Cardiac fibroblast (primary cell): ENCODE results near the gene AXDND1.

Experiments
- DNase-seq, 2 donors: peaks; one replicate each; pipeline versions ENCODE4 v3.0.0 to v3.0.0-alpha.2; 2010; ENCODE audit warnings: low read depth in 2 of 2
- H3K4me3 ChIP-seq, 2 donors: replicated peaks in 1 of 2; 1 replicate in 1 of 2; 2 replicates in 1 of 2; pipeline ENCODE4 v1.5.1; 2011; ENCODE audit warnings: low read depth in 2 of 2, low read length in 2 of 2, mild to moderate bottlenecking in 2 of 2, moderate library complexity in 1 of 2
- CTCF ChIP-seq: IDR thresholded peaks from one replicate; pipeline ENCODE4 v1.5.1; 2011; ENCODE audit warnings: low read depth, mild to moderate bottlenecking, low read length, inconsistent platforms

Gene AXDND1

GRCh38 chr1:179326746-179327145 is 39.0 kb upstream of the AXDND1 start:
- H3K4me3 ChIP-seq = no peak overlapping the region
- DNase-seq = no peak
- no peak for TF ChIP-seq CTCF

GRCh38 chr1:179327196-179327595 is 38.6 kb upstream of the AXDND1 start:
- no peak for TF ChIP-seq CTCF
- H3K4me3 ChIP-seq = no peak overlapping the region
- DNase-seq = no peak

- H3K4me3 ChIP-seq = no peak overlapping the region
- peak in 1 of 2 donors; percentile 40 for DNase-seq
- no peak for TF ChIP-seq CTCF
Observed at GRCh38 chr1:179327679-179328078, 38.1 kb upstream of the AXDND1 start.

GRCh38 chr1:179329862-179330261 is 35.9 kb upstream of the AXDND1 start:
- TF ChIP-seq CTCF = no peak
- no peak for DNase-seq
- H3K4me3 ChIP-seq = no peak overlapping the region

GRCh38 chr1:179334440-179334839 is 31.3 kb upstream of the AXDND1 start:
- no peak overlapping the region for H3K4me3 ChIP-seq
- no peak for TF ChIP-seq CTCF
- no peak for DNase-seq

GRCh38 chr1:179337288-179337687 is 28.5 kb upstream of the AXDND1 start:
- H3K4me3 ChIP-seq = no peak overlapping the region
- DNase-seq = no peak
- TF ChIP-seq CTCF = no peak

GRCh38 chr1:179337942-179338560 is 27.7 kb upstream of the AXDND1 start:
- H3K4me3 ChIP-seq = no peak overlapping the region
- DNase-seq = no peak
- no peak for TF ChIP-seq CTCF
